A549 treated with AZD9567 at 1 μM for 4 hours (cell line): ENCODE results near the gene GABRA4. TPM values are rescaled to one million over a fixed set of nuclear protein-coding genes. Genes with fewer than 3 reads are reported as not detected.

Source experiments
- total RNA-seq: library from RNA; stranded (reverse); fragments of 200-300 nt; extraction: Qiagen RNA extraction; gene quantifications from 5 replicates; pipeline ENCODE4 v1.2.3, GENCODE V29; 2022; ENCODE audit not compliant: insufficient read depth

GABRA4 gene
- total RNA-seq: not detected in 5 replicates

DNA sequence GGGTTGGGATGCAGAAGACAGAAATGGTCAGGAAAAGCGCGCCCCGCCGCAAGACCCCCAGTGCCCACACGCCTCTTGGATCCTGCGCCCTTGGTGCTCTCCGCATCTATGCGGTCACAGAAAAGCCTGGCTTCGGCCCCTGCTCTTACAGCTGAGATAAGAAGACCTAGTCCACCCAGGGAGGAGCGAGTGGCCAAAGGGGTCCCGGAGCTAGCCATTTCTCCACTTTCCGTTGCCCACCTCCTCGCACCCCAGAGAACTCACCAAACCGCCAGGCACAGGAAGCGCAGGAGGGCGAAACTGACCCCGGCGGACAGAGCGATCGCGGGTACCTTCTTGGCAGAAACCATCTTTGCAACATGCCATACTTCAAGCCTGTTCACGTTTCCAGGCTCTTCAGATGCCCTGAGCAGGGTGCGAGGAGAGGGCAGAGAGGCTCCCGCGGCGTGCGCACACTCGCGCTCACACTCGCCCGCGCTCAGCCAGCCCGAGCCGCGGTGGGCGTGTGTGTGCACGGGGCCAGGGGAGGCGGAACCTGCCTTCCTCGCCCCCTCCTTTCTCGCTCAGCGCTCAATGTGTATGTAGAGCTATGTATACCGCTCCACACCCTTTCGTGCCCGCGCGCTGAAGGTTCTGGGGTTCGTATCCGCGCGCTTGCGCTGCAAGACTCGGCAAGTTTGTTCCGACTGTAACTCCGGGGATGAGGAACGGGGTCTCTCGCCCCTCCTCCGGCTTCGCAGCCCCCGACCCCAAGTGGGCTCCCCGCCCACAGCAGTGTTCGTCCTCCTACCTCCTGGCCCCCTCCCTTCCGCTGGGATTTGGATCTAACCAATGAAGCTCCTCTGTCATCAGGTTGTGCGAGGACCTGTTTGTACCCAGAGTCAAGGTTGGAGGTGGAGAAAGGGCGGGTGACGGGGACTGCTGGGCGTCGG is at the start of gene GABRA4:
Gene GABRA4 (minus strand): TSS at position 507 of the 932 bp plus-strand sequence. CDS start 157 bp downstream, at position 350.

DNA sequence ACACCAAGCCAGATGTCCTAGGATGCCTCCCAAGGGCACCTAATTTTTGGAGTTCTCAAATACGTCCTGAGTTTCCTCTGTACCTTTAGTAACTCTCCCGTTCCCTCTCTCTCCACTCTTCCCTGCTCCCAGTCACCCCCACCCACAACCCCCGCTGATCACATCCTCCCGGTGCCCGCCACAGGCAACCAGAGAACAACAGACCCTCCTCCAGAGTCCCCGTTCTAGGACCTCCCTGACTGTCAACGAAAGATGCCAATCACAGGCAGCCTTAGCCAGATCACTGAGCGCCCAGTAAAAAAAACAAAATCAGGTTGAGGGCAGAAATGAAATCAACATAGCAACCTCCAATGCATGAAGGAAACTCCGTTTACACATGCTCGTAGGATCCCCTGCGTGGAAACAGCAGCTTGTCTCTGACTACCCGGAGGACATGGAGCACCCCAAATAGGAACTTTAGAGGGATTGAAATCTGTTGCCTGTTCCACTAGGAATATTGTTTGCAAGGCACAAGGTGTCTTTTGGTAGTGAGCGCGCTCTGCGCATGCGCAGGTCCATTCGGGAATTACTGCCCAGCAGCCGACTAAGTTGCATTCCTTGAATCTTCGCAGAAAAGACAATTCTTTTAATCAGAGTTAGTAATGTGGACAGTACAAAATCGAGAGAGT is 37.8 kb upstream of the GABRA4 start, which contains the start of gene GABRB1:
Gene GABRB1 (plus strand): TSS at position 557 of the 668 bp plus-strand sequence.

DNA sequence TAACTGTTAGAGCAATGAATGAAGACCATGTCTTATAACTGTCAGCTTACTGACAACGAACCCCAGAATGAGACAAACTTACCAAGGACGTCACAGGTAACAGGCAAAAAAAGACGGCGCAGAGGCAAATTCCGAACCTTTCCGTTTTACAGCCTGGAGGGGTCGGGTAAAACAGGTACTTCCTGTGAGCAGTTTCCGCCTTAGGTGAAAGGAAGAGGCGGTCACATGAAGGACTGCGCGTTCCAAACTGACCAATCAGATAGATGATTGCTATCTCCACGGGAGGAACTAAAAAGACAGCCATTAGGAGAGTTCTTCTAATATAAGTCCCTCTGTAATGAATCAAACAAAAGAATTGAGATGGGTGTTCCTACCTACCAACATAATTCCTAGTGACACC is 84.3 kb downstream of the GABRA4 start, which contains the start of gene COX7B2:
Gene COX7B2 (minus strand): TSS at position 168 of the 400 bp plus-strand sequence. CDS start 174,053 bp downstream, outside the sequence.

Other genes starting within 250 kb of the GABRA4 start
- gene COX7B2, start 84.3 kb downstream of the GABRA4 start, total RNA-seq: not detected in 5 replicates
- gene GABRB1, start 38.0 kb upstream of the GABRA4 start, total RNA-seq: not detected in 5 replicates